Mammary epithelial cell (primary cell): ENCODE measurements around the gene STAT3.

Experiments
- CTCF ChIP-seq, 2 donors: IDR thresholded peaks in 1 of 2; conservative IDR thresholded peaks in 1 of 2; 2 replicates each; pipeline ENCODE4 v1.5.1; 2011 to 2012; ENCODE audit warnings: inconsistent platforms in 2 of 2, low read length in 2 of 2, mild to moderate bottlenecking in 2 of 2, control low read depth in 1 of 2, low read depth in 1 of 2; ENCODE audit not compliant: insufficient read depth in 1 of 2; ENCODE audit errors: extremely low read depth in 1 of 2
- EZH2 ChIP-seq: IDR thresholded peaks from 2 replicates; pipeline ENCODE4 v1.6.1; 2012; ENCODE audit warnings: low read length, inconsistent platforms, borderline replicate concordance

DNA sequence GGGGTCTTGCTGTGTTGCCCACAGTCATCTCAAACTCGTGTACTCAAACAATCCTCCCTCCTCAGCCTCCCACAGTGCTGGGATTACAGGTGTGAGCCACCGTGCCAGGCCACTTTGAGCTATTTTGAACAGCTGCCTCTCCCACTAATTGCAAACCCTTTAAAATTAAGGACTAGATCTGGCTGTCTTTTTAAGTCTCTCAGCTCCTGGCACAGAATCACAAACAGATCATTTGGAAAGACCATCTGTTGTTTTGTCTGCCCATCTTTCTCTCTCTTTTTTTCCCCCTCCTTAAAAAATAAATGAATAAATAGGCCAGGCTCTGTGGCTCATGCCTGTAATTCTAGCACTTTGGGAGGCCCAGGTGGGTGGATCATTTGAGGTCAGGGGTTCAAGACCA, 10.9 kb upstream of the STAT3 start:
- TF ChIP-seq CTCF (conservative IDR thresholded peaks at IDR 0.05 in 1 of 2, IDR thresholded peaks at IDR 0.05 in 1 of 2; ENCODE audit: extremely low read depth in 1 of 2, insufficient read depth in 1 of 2, low read depth in 1 of 2, low read length in 2 of 2), result no peak
- no peak for TF ChIP-seq EZH2
